ENCODE results near the gene GID8. TPM values are rescaled to one million over a fixed set of nuclear protein-coding genes. Genes with fewer than 3 reads are reported as not detected.

Gene GID8
- total RNA-seq, 2 experiments from 2014 or later, result 39.6 to 46.1 TPM

GRCh38 chr20:62977613-62978560 is 39.9 kb downstream of the GID8 start:
- H3K4me1 ChIP-seq (ENCODE audit: insufficient read depth, low read length), result peaks cover 61% of the 10 kb centered on the region
- POLR2A ChIA-PET, result interaction anchor here (1.0 to 3.0 kb wide), 3 partner anchors 24 to 60 kb away, joined by 3 to 21 read pairs (median 3); partner anchors contain the start of gene DIDO1
- H3K27me3 ChIP-seq (ENCODE audit: control insufficient read depth in 1 of 2, insufficient read depth in 2 of 2, low read length in 2 of 2), result peaks cover 67 to 74% of the 10 kb centered on the region in 2 experiments
- intact Hi-C loops (cut with DNase I, micrococcal nuclease), result no loop called here
- H3K4me3 ChIP-seq (ENCODE audit: low read length), result peak overlapping the region; percentile 49
- no peaks in the 10 kb centered on the region for H3K9me3 Mint-ChIP-seq
- CTCF ChIA-PET, result interaction anchor here (0.5 to 3.3 kb wide), 2 partner anchors 31 to 74 kb away, joined by 3 to 24 read pairs; no protein-coding TSS in a partner anchor
- DNase-seq, result peak; percentile 49 to 93 (median 78)
- H3K4me3 Mint-ChIP-seq, result peak overlapping the region; percentile 83
- H3K36me3 ChIP-seq (ENCODE audit: insufficient read depth, low read length), result no peaks in the 10 kb centered on the region
- no peak overlapping the region for H3K27ac ChIP-seq (ENCODE audit: low read depth in 1 of 2, low read length in 2 of 2)
- peak overlapping the region; percentile 80 for H3K27ac Mint-ChIP-seq
- H3K4me1 Mint-ChIP-seq (ENCODE audit: low read depth), result peaks cover 38% of the 10 kb centered on the region
- H3K36me3 Mint-ChIP-seq (ENCODE audit: low read depth), result no peaks in the 10 kb centered on the region
- peaks cover 0 to 28% of the 10 kb centered on the region in 2 experiments for H3K9me3 ChIP-seq (ENCODE audit: control insufficient read depth in 1 of 2, insufficient read depth in 1 of 2, low read length in 2 of 2)
- H3K27me3 Mint-ChIP-seq, result peaks cover 74% of the 10 kb centered on the region
- peak; percentile 83 for ATAC-seq (ENCODE audit: poor library complexity)
- no peak for TF ChIP-seq CTCF (IDR thresholded peaks at IDR 0.05)

- no peak for TF ChIP-seq CTCF (IDR thresholded peaks at IDR 0.05)
- ChIA-PET POLR2A (interaction anchor here (1.0 to 3.0 kb wide), 3 partner anchors 25 to 61 kb away, joined by 3 to 21 read pairs (median 3); partner anchors contain the start of gene DIDO1), CTCF (interaction anchor here (3.3 kb wide), 1 partner anchor 30 kb away, joined by 24 read pairs; no protein-coding TSS in a partner anchor)
- Mint-ChIP-seq H3K27ac (peak overlapping the region; percentile 80), H3K4me1 (ENCODE audit: low read depth) (peaks cover 43% of the 10 kb centered on the region), H3K9me3 (no peaks in the 10 kb centered on the region), H3K4me3 (peak overlapping the region; percentile 54), H3K27me3 (peaks cover 73% of the 10 kb centered on the region), H3K36me3 (ENCODE audit: low read depth) (no peaks in the 10 kb centered on the region)
- Histone ChIP-seq H3K9me3 (ENCODE audit: control insufficient read depth in 1 of 2, insufficient read depth in 1 of 2, low read length in 2 of 2) (peaks cover 0 to 28% of the 10 kb centered on the region in 2 experiments), H3K36me3 (ENCODE audit: insufficient read depth, low read length) (no peaks in the 10 kb centered on the region), H3K27ac (ENCODE audit: low read depth in 1 of 2, low read length in 2 of 2) (no peak overlapping the region), H3K4me1 (ENCODE audit: insufficient read depth, low read length) (peaks cover 55% of the 10 kb centered on the region), H3K4me3 (ENCODE audit: low read length) (no peak overlapping the region), H3K27me3 (ENCODE audit: control insufficient read depth in 1 of 2, insufficient read depth in 2 of 2, low read length in 2 of 2) (peaks cover 61 to 70% of the 10 kb centered on the region in 2 experiments)
- DNase-seq, result peak in 2 of 14 experiments; percentile 46 to 48
- no peak for ATAC-seq (ENCODE audit: poor library complexity)
- intact Hi-C loops (cut with DNase I, micrococcal nuclease), result no loop called here
Measured at GRCh38 chr20:62978561-62978943, 40.6 kb downstream of the GID8 start.

GRCh38 chr20:62979310-62979709 is 41.4 kb downstream of the GID8 start:
- no peaks in the 10 kb centered on the region for H3K9me3 Mint-ChIP-seq
- Histone ChIP-seq H3K27ac (ENCODE audit: low read depth in 1 of 2, low read length in 2 of 2) (no peak overlapping the region), H3K36me3 (ENCODE audit: insufficient read depth, low read length) (no peaks in the 10 kb centered on the region), H3K4me3 (ENCODE audit: low read length) (no peak overlapping the region), H3K4me1 (ENCODE audit: insufficient read depth, low read length) (peaks cover 55% of the 10 kb centered on the region), H3K9me3 (ENCODE audit: control insufficient read depth in 1 of 2, insufficient read depth in 1 of 2, low read length in 2 of 2) (peaks cover 0 to 28% of the 10 kb centered on the region in 2 experiments), H3K27me3 (ENCODE audit: control insufficient read depth in 1 of 2, insufficient read depth in 2 of 2, low read length in 2 of 2) (peaks cover 53 to 64% of the 10 kb centered on the region in 2 experiments)
- ChIA-PET CTCF (interaction anchor here (3.9 kb wide), 1 partner anchor 30 kb away, joined by 23 read pairs; no protein-coding TSS in a partner anchor), POLR2A (interaction anchor here (1.4 to 3.0 kb wide), 2 partner anchors 25 to 53 kb away, joined by 3 to 21 read pairs; partner anchors contain the start of gene DIDO1)
- ATAC-seq (ENCODE audit: poor library complexity), result no peak
- H3K36me3 Mint-ChIP-seq (ENCODE audit: low read depth), result no peaks in the 10 kb centered on the region
- DNase-seq, result peak in 1 of 14 experiments; percentile 19
- intact Hi-C loops (cut with DNase I, micrococcal nuclease), result no loop called here
- TF ChIP-seq CTCF (IDR thresholded peaks at IDR 0.05), result no peak
- peak overlapping the region; percentile 33 for H3K27ac Mint-ChIP-seq
- H3K4me1 Mint-ChIP-seq (ENCODE audit: low read depth), result peaks cover 44% of the 10 kb centered on the region
- no peak overlapping the region for H3K4me3 Mint-ChIP-seq
- peaks cover 69% of the 10 kb centered on the region for H3K27me3 Mint-ChIP-seq

All from CD4-positive, alpha-beta T cell (primary cell).